Bronchial epithelial cell (primary cell): Measurements from ENCODE around the gene OR8H3. TPM values are rescaled to one million over a fixed set of nuclear protein-coding genes. Genes with fewer than 3 reads are reported as not detected.

Experiments
- DNase-seq: peaks from one replicate; pipeline ENCODE4 v3.0.0-alpha.2; 2010; ENCODE audit warnings: low read depth
- FAIRE-seq: peaks from 2 replicates; lab custom pipeline; 2011; peaks lifted over from hg19 to GRCh38; lab: Jason Lieb, UNC
- H3K27me3 ChIP-seq: 2 replicates; pipeline ENCODE4 v1.5.1; 2011; ENCODE audit warnings: low read length; ENCODE audit not compliant: control insufficient read depth, insufficient read depth
- H3K36me3 ChIP-seq: 2 replicates; pipeline ENCODE4 v1.5.1; 2011; ENCODE audit warnings: low read length; ENCODE audit not compliant: control insufficient read depth, insufficient read depth
- H3K4me3 ChIP-seq: 2 replicates; pipeline ENCODE4 v1.5.1; 2011; ENCODE audit warnings: mild to moderate bottlenecking, low read depth, low read length, control low read depth
- CTCF ChIP-seq: IDR thresholded peaks from 2 replicates; pipeline ENCODE4 v1.5.1; 2011; ENCODE audit warnings: mild to moderate bottlenecking, moderate library complexity, low read length, control low read depth, inconsistent platforms; ENCODE audit not compliant: insufficient read depth, severe bottlenecking
- total RNA-seq: library from RNA; depleted of rRNA; stranded (reverse); fragments of >200 nt; gene quantifications from 2 replicates; pipeline ENCODE4 v1.2.1, GENCODE V29; 2014

OR8H3 gene
- total RNA-seq, 1 donor from 2014 or later: not detected

- Histone ChIP-seq H3K27me3 (no peaks in the 10 kb centered on the region), H3K4me3 (no peak overlapping the region), H3K36me3 (no peaks in the 10 kb centered on the region)
- DNase-seq (no peak), FAIRE-seq (no peak)
- no peak for TF ChIP-seq CTCF
Observed at GRCh38 chr11:56151376-56151775, 29.2 kb downstream of the OR8H3 start.

GRCh38 chr11:56152333-56152732, 30.2 kb downstream of the OR8H3 start:
- TF ChIP-seq CTCF: no peak
- FAIRE-seq: no peak
- Histone ChIP-seq H3K27me3 (no peaks in the 10 kb centered on the region), H3K36me3 (no peaks in the 10 kb centered on the region), H3K4me3 (no peak overlapping the region)
- no peak for DNase-seq

- DNase-seq (no peak), FAIRE-seq (no peak)
- Histone ChIP-seq H3K36me3 (no peaks in the 10 kb centered on the region), H3K4me3 (no peak within 1 kb of the TSS), H3K27me3 (no peaks in the 10 kb centered on the region)
- no peak for TF ChIP-seq CTCF
Observed at GRCh38 chr11:56160217-56160616, 38.0 kb downstream of the OR8H3 start, which contains the start of gene OR8K5. Gene OR8K5, minus strand, starts transcription at chr11:56160317. Its CDS starts 0 bp downstream, at chr11:56160317.

- DNase-seq (no peak), FAIRE-seq (no peak)
- TF ChIP-seq CTCF: no peak
- Histone ChIP-seq H3K4me3 (no peak overlapping the region), H3K36me3 (no peaks in the 10 kb centered on the region), H3K27me3 (no peaks in the 10 kb centered on the region)
Observed at GRCh38 chr11:56163804-56164203, 41.6 kb downstream of the OR8H3 start.

- Histone ChIP-seq H3K4me3 (no peak overlapping the region), H3K27me3 (no peaks in the 10 kb centered on the region), H3K36me3 (no peaks in the 10 kb centered on the region)
- FAIRE-seq (no peak), DNase-seq (no peak)
- TF ChIP-seq CTCF: no peak
Observed at GRCh38 chr11:56172256-56172830, 50.2 kb downstream of the OR8H3 start.

Other genes with a start within 250 kb of the OR8H3 start
- gene TRIM51, start 239.1 kb upstream of the OR8H3 start, total RNA-seq: not detected in 2 replicates
- not detected in 2 replicates for gene OR5W2, start 207.8 kb upstream of the OR8H3 start, total RNA-seq
- gene OR5I1, start 186.0 kb upstream of the OR8H3 start, total RNA-seq: not detected in 2 replicates
- gene OR10AG1, start 152.4 kb upstream of the OR8H3 start, total RNA-seq: not detected in 2 replicates
- not detected in 2 replicates for gene OR5F1, start 127.7 kb upstream of the OR8H3 start, total RNA-seq
- gene OR5AS1, start 94.7 kb upstream of the OR8H3 start, total RNA-seq: not detected in 2 replicates
- gene OR8I2, start 29.1 kb upstream of the OR8H3 start, total RNA-seq: not detected in 2 replicates
- not detected in 2 replicates for gene OR8H2, start 18.7 kb upstream of the OR8H3 start, total RNA-seq
- not detected in 2 replicates for gene OR8J3, start 17.8 kb downstream of the OR8H3 start, total RNA-seq
- not detected in 2 replicates for gene OR8K5, start 37.9 kb downstream of the OR8H3 start, total RNA-seq
- gene OR5J2, start 54.2 kb downstream of the OR8H3 start, total RNA-seq: not detected in 2 replicates
- gene OR5T2, start 111.9 kb downstream of the OR8H3 start, total RNA-seq: not detected in 2 replicates
- gene OR5T3, start 129.9 kb downstream of the OR8H3 start, total RNA-seq: not detected in 2 replicates
- gene OR5T1, start 151.8 kb downstream of the OR8H3 start, total RNA-seq: not detected in 2 replicates
- gene OR8H1, start 169.9 kb downstream of the OR8H3 start, total RNA-seq: not detected in 2 replicates
- gene OR8K3, start 192.8 kb downstream of the OR8H3 start, total RNA-seq: not detected in 2 replicates
- not detected in 2 replicates for gene OR8K1, start 223.7 kb downstream of the OR8H3 start, total RNA-seq
- gene OR8J1, start 231.9 kb downstream of the OR8H3 start, total RNA-seq: not detected in 2 replicates